ENCODE measurements around the gene EFCAB11. TPM values are rescaled to one million over a fixed set of nuclear protein-coding genes. Genes with fewer than 3 reads are reported as not detected.

EFCAB11 gene
- total RNA-seq, 4 donors from 2014 or later, result 4.1 to 21.0 (median 5.6) TPM; not detected in 1

GRCh38 chr14:89797148-89797547 lies 157.4 kb downstream of the EFCAB11 start:
- TF ChIP-seq POLR2A (IDR thresholded peaks at IDR 0.05), result no peak
- no peak overlapping the region for H3K27ac ChIP-seq
- H3K4me3 ChIP-seq, result no peak overlapping the region
- intact Hi-C loops (cut with DNase I; ENCODE audit: low total_unique reads), result no loop called here
- H3K27me3 ChIP-seq, result no peaks in the 10 kb centered on the region
- no peaks in the 10 kb centered on the region for H3K4me1 ChIP-seq
- no peaks in the 10 kb centered on the region for H3K36me3 ChIP-seq
- no peak for DNase-seq
- H3K9me3 ChIP-seq, result no peaks in the 10 kb centered on the region

- H3K27ac ChIP-seq, result no peak overlapping the region
- intact Hi-C loops (cut with DNase I; ENCODE audit: low total_unique reads), result no loop called here
- H3K27me3 ChIP-seq, result no peaks in the 10 kb centered on the region
- no peaks in the 10 kb centered on the region for H3K4me1 ChIP-seq
- H3K4me3 ChIP-seq, result no peak overlapping the region
- DNase-seq, result peak in 1 of 2 donors; percentile 37
- no peaks in the 10 kb centered on the region for H3K36me3 ChIP-seq
- TF ChIP-seq POLR2A (IDR thresholded peaks at IDR 0.05) (no peak), CTCF (IDR thresholded peaks at IDR 0.05) (no peak)
- no peaks in the 10 kb centered on the region for H3K9me3 ChIP-seq
Measured at GRCh38 chr14:89794096-89794495, 160.4 kb downstream of the EFCAB11 start.

GRCh38 chr14:89793367-89793716 lies 161.2 kb downstream of the EFCAB11 start:
- Histone ChIP-seq H3K27ac (no peak overlapping the region), H3K4me1 (no peaks in the 10 kb centered on the region), H3K4me3 (no peak overlapping the region), H3K27me3 (no peaks in the 10 kb centered on the region), H3K9me3 (no peaks in the 10 kb centered on the region), H3K36me3 (no peaks in the 10 kb centered on the region)
- no peak for DNase-seq
- TF ChIP-seq POLR2A (IDR thresholded peaks at IDR 0.05) (no peak), CTCF (IDR thresholded peaks at IDR 0.05) (no peak)
- intact Hi-C loops (cut with DNase I; ENCODE audit: low total_unique reads), result no loop called here

- H3K4me3 ChIP-seq, result no peak overlapping the region
- no peaks in the 10 kb centered on the region for H3K9me3 ChIP-seq
- H3K27me3 ChIP-seq, result no peaks in the 10 kb centered on the region
- intact Hi-C loops (cut with DNase I; ENCODE audit: low total_unique reads), result no loop called here
- peak; percentile 38 to 48 for DNase-seq
- peak overlapping the region in 1 of 2 donors; percentile 42 for H3K27ac ChIP-seq
- H3K36me3 ChIP-seq, result no peaks in the 10 kb centered on the region
- TF ChIP-seq CTCF (IDR thresholded peaks at IDR 0.05) (no peak), POLR2A (IDR thresholded peaks at IDR 0.05) (no peak)
- no peaks in the 10 kb centered on the region for H3K4me1 ChIP-seq
Measured at GRCh38 chr14:89792489-89793366, 161.8 kb downstream of the EFCAB11 start.

- no peak overlapping the region for H3K27ac ChIP-seq
- no peak for TF ChIP-seq POLR2A (IDR thresholded peaks at IDR 0.05)
- TF ChIP-seq CTCF (IDR thresholded peaks at IDR 0.05), result no peak
- DNase-seq, result no peak
- H3K27me3 ChIP-seq, result no peaks in the 10 kb centered on the region
- no peaks in the 10 kb centered on the region for H3K9me3 ChIP-seq
- H3K36me3 ChIP-seq, result no peaks in the 10 kb centered on the region
- H3K4me3 ChIP-seq, result no peak overlapping the region
- intact Hi-C loops (cut with DNase I; ENCODE audit: low total_unique reads), result no loop called here
- H3K4me1 ChIP-seq, result no peaks in the 10 kb centered on the region
Measured at GRCh38 chr14:89787525-89787924, 167.0 kb downstream of the EFCAB11 start.
